GM21447 (cell line): ENCODE data around the gene HSPBAP1.
A peak's percentile ranks its signal among the peaks of the same experiment; 100 is the strongest.
"Not testable (repeated sequence)": the region's sequence is repeated elsewhere in the genome, so short reads cannot be mapped to it uniquely, and the experiment has no call there.

Source experiments
- ATAC-seq: cut with Tn5 transposase; IDR thresholded peaks from one replicate; pipeline ENCODE4 v1.9.1; 2021; ENCODE audit not compliant: unreplicated experiment

HSPBAP1 gene

GRCh38 chr3:122743581-122744120 is 50.0 kb downstream of the HSPBAP1 start:
- no peak for ATAC-seq

GRCh38 chr3:122742234-122742633 is 51.4 kb downstream of the HSPBAP1 start:
- ATAC-seq: no peak

GRCh38 chr3:122739172-122739571 is 54.5 kb downstream of the HSPBAP1 start:
- ATAC-seq: no peak

GRCh38 chr3:122732682-122733525 is 60.7 kb downstream of the HSPBAP1 start:
- ATAC-seq: not testable (repeated sequence)

GRCh38 chr3:122730240-122730639 is 63.4 kb downstream of the HSPBAP1 start:
- ATAC-seq: no peak

- ATAC-seq: no peak
These were observed 64.7 kb downstream of the HSPBAP1 start for GRCh38 chr3:122728756-122729514.

GRCh38 chr3:122728186-122728585 is 65.4 kb downstream of the HSPBAP1 start:
- no peak for ATAC-seq

GRCh38 chr3:122727766-122728165 is 65.9 kb downstream of the HSPBAP1 start:
- no peak for ATAC-seq

- ATAC-seq: no peak
These were observed 66.3 kb downstream of the HSPBAP1 start for GRCh38 chr3:122727294-122727693.

GRCh38 chr3:122725106-122725505 is 68.5 kb downstream of the HSPBAP1 start:
- no peak for ATAC-seq

- no peak for ATAC-seq
These were observed 74.2 kb downstream of the HSPBAP1 start for GRCh38 chr3:122719273-122719921.

GRCh38 chr3:122716667-122717066 is 77.0 kb downstream of the HSPBAP1 start:
- ATAC-seq: no peak

- ATAC-seq: no peak
These were observed 79.4 kb downstream of the HSPBAP1 start for GRCh38 chr3:122714273-122714672.

GRCh38 chr3:122710616-122711251 is 82.9 kb downstream of the HSPBAP1 start:
- not testable (repeated sequence) for ATAC-seq

GRCh38 chr3:122705379-122705778 is 88.3 kb downstream of the HSPBAP1 start:
- ATAC-seq: no peak

- no peak for ATAC-seq
These were observed 93.4 kb downstream of the HSPBAP1 start for GRCh38 chr3:122700193-122700592.

GRCh38 chr3:122697952-122698620 is 95.5 kb downstream of the HSPBAP1 start:
- peak; percentile 78 for ATAC-seq

- ATAC-seq: no peak
These were observed 97.6 kb downstream of the HSPBAP1 start for GRCh38 chr3:122695927-122696561.

- ATAC-seq: peak; percentile 56
These were observed 98.7 kb downstream of the HSPBAP1 start for GRCh38 chr3:122694966-122695365.

- ATAC-seq: no peak
These were observed 101.0 kb downstream of the HSPBAP1 start for GRCh38 chr3:122692674-122693073.
